K562 treated with DMSO at 1 percent for 48 hours (cell line): ENCODE measurements around the gene PGF. TPM values are rescaled to one million over a fixed set of nuclear protein-coding genes. Genes with fewer than 3 reads are reported as not detected.

Experiments used
- total RNA-seq: library from RNA; unstranded; fragments of 300-600 nt; gene quantifications from 2 replicates; pipeline ENCODE4 v1.2.3, GENCODE V29; 2022; ENCODE audit warnings: low replicate concordance; ENCODE audit errors: extremely low read depth

Gene PGF
- not detected in 2 replicates for total RNA-seq

GRCh38 chr14:74955229-74956026 is at the start of gene PGF:
TSS of gene PGF (minus strand) at chr14:74955597. CDS start at chr14:74955242, 355 bp downstream.

GRCh38 chr14:75002392-75003249 is 47.2 kb upstream of the PGF start, which contains the start of gene EIF2B2:
TSS of gene EIF2B2 (plus strand) at chr14:75002921. CDS start at chr14:75002991, 70 bp downstream.

GRCh38 chr14:74922752-74923401 is 32.5 kb downstream of the PGF start, which contains the start of gene RPS6KL1:
TSS of gene RPS6KL1 (minus strand) at chr14:74923260. CDS start at chr14:74921541, 1,719 bp downstream.

Other genes with a start within 250 kb of the PGF start
- not detected in 2 replicates for gene AREL1, start 242.5 kb downstream of the PGF start, total RNA-seq
- gene FCF1, start 242.5 kb downstream of the PGF start, total RNA-seq: not detected in 2 replicates
- not detected in 2 replicates for gene YLPM1, start 192.3 kb downstream of the PGF start, total RNA-seq
- not detected in 2 replicates for gene PROX2, start 79.5 kb downstream of the PGF start, total RNA-seq
- gene DLST, start 73.7 kb downstream of the PGF start, total RNA-seq: not detected in 2 replicates
- not detected in 2 replicates for gene RPS6KL1, start 32.3 kb downstream of the PGF start, total RNA-seq
- not detected in 2 replicates for gene EIF2B2, start 47.3 kb upstream of the PGF start, total RNA-seq
- not detected in 2 replicates for gene MLH3, start 95.9 kb upstream of the PGF start, total RNA-seq
- gene ACYP1, start 108.4 kb upstream of the PGF start, total RNA-seq: not detected in 2 replicates
- not detected in 2 replicates for gene ZC2HC1C, start 114.0 kb upstream of the PGF start, total RNA-seq
- gene NEK9, start 171.5 kb upstream of the PGF start, total RNA-seq: not detected in 2 replicates
- gene TMED10, start 221.0 kb upstream of the PGF start, total RNA-seq: not detected in 2 replicates